Camera-type eye (tissue), 1 donor: ENCODE results near the gene NMBR. TPM values are rescaled to one million over a fixed set of nuclear protein-coding genes. Genes with fewer than 3 reads are reported as not detected.

Experiments
- total RNA-seq: library from RNA; depleted of rRNA; stranded (reverse); fragments of >200 nt; gene quantifications from one replicate; pipeline ENCODE4 v1.2.3, GENCODE V29; 2014

NMBR gene
- 0.71 TPM for total RNA-seq

DNA sequence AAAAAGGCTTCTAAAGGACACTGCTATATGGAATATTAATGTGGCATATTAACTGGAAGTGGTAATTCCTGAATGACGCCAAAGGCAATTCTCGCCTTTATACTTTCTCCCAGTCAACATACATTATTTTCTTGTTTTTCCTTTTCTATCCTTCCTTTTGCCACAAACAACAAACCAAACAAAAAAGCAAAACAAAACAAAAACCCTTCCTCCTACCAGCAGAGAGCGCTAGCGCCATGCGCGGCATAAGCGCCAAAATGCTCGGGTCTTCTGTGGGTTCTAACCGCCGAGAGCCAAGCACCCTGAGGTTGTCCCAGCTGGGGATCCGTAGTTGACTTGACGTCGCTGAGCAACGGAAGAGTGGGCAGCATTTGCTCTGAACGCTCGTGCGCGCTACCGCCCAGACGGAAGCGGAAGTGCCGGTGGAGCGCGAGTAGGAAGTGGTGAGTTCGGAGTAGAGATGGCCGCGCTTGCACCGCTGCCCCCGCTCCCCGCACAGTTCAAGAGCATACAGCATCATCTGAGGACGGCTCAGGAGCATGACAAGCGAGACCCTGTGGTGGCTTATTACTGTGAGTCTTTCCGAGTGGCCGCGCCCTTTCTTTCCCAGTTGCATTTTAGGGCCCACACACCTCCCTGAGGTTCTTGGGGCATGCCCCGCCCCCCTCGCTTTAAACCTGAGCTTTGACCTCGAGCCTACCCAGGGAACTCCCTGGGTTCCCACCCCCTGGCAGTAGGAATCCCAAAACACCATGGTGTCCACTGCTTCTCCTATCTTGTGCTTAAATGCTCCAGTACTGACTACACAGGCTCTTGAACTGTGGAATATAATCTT is at the start of gene NMBR, which contains the start of gene VTA1:
TSS of gene NMBR (minus strand) at position 295 of the 835 bp plus-strand sequence. CDS start 58,464 bp downstream, outside the sequence.
TSS of gene VTA1 (plus strand) at position 436 of the 835 bp plus-strand sequence. CDS start at position 461, 25 bp downstream.

DNA sequence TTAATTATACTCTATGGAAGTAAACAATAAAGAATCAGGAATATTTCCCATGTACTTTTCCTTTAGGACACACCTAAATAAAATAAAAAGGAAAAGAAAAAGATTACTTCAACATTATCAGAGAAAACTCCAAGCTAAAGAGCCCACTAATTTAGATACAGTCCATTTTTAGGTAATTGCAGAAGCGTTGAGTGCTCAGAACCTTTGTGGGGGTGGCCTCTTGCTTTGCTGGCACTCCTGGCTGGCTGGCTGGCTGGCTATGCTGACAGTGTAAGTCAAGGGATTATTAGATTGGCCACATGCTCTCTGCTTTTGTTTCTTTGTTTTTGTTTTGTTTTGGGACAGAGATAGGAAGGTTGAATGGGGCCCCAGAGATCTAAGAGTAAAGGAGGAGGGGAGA is 14.3 kb downstream of the NMBR start, which contains the start of gene GJE1:
TSS of gene GJE1 (plus strand) at position 301 of the 400 bp plus-strand sequence. CDS start 234 bp downstream, outside the sequence.

Other genes with a start within 250 kb of the NMBR start
- not detected for gene GJE1, start 14.2 kb downstream of the NMBR start, total RNA-seq
- 90.5 TPM for gene VTA1, start 141 bp upstream of the NMBR start, total RNA-seq
- gene ADGRG6, start 154.9 kb upstream of the NMBR start, total RNA-seq = 23.6 TPM